ENCODE measurements around the gene ALMS1. TPM values are rescaled to one million over a fixed set of nuclear protein-coding genes. Genes with fewer than 3 reads are reported as not detected.
"Not testable (repeated sequence)": the region's sequence is repeated elsewhere in the genome, so short reads cannot be mapped to it uniquely, and the experiment has no call there.

ALMS1 gene
- total RNA-seq, 1 experiment from 2014 or later: 19.5 TPM

DNA sequence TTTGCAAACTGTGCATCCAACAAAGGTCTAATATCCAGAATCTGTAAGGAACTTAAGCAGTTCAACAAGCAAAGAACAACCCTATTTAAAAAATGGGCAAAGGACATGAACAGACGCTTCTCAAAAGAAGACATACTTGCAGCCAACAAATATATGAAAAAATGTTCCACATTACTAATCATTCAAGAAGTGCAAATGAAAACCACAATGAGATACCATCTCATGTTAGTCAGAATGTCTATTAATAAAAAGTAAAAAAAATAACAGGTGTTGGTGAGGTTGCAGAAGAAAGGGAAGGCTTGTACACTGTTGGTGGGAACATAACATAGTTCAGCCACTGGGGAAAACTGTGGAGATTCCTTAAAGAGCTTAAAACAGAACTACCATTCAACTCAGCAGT lies 130.4 kb downstream of the ALMS1 start:
- no peak for DNase-seq (ENCODE audit: low read depth, low spot score)
- ATAC-seq: no peak
- TF ChIP-seq TCF7L2 (IDR thresholded peaks at IDR 0.05; ENCODE audit: low read depth, low read length) (no peak), POLR2AphosphoS5 (IDR thresholded peaks at IDR 0.05; ENCODE audit: low read depth, low read length) (no peak), SIN3A (IDR thresholded peaks at IDR 0.05; ENCODE audit: borderline replicate concordance, insufficient read depth, low read depth, low read length) (no peak)
- TF ChIP-seq, protein P1, sequence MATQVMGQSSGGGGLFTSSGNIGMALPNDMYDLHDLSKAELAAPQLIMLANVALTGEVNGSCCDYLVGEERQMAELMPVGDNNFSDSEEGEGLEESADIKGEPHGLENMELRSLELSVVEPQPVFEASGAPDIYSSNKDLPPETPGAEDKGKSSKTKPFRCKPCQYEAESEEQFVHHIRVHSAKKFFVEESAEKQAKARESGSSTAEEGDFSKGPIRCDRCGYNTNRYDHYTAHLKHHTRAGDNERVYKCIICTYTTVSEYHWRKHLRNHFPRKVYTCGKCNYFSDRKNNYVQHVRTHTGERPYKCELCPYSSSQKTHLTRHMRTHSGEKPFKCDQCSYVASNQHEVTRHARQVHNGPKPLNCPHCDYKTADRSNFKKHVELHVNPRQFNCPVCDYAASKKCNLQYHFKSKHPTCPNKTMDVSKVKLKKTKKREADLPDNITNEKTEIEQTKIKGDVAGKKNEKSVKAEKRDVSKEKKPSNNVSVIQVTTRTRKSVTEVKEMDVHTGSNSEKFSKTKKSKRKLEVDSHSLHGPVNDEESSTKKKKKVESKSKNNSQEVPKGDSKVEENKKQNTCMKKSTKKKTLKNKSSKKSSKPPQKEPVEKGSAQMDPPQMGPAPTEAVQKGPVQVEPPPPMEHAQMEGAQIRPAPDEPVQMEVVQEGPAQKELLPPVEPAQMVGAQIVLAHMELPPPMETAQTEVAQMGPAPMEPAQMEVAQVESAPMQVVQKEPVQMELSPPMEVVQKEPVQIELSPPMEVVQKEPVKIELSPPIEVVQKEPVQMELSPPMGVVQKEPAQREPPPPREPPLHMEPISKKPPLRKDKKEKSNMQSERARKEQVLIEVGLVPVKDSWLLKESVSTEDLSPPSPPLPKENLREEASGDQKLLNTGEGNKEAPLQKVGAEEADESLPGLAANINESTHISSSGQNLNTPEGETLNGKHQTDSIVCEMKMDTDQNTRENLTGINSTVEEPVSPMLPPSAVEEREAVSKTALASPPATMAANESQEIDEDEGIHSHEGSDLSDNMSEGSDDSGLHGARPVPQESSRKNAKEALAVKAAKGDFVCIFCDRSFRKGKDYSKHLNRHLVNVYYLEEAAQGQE (IDR thresholded peaks at IDR 0.05; ENCODE audit: insufficient read depth in 1 of 2, low read depth in 2 of 2, low read length in 1 of 2): no peak
- TF ChIP-seq, protein P2, sequence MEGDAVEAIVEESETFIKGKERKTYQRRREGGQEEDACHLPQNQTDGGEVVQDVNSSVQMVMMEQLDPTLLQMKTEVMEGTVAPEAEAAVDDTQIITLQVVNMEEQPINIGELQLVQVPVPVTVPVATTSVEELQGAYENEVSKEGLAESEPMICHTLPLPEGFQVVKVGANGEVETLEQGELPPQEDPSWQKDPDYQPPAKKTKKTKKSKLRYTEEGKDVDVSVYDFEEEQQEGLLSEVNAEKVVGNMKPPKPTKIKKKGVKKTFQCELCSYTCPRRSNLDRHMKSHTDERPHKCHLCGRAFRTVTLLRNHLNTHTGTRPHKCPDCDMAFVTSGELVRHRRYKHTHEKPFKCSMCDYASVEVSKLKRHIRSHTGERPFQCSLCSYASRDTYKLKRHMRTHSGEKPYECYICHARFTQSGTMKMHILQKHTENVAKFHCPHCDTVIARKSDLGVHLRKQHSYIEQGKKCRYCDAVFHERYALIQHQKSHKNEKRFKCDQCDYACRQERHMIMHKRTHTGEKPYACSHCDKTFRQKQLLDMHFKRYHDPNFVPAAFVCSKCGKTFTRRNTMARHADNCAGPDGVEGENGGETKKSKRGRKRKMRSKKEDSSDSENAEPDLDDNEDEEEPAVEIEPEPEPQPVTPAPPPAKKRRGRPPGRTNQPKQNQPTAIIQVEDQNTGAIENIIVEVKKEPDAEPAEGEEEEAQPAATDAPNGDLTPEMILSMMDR (IDR thresholded peaks at IDR 0.05): no peak
- Histone ChIP-seq H3K27ac (ENCODE audit: low read length) (no peak overlapping the region), H3K9me3 (ENCODE audit: control insufficient read depth, insufficient read depth, low read depth, low read length) (peaks cover 6% of the 10 kb centered on the region; the same call in 1 of the 2 replicates), H3K27me3 (ENCODE audit: control insufficient read depth, insufficient read depth, low read length) (no peaks in the 10 kb centered on the region), H3K4me1 (ENCODE audit: control insufficient read depth, insufficient read depth, low read length) (no peaks in the 10 kb centered on the region), H3K4me3 (ENCODE audit: low read depth in 2 of 2, low read length in 2 of 2) (no peak overlapping the region), H3K36me3 (ENCODE audit: control insufficient read depth, insufficient read depth, low read length) (no peaks in the 10 kb centered on the region)
- in situ Hi-C loops (cut with HindIII; ENCODE audit: low pct_unique_long_range_greater_than_20kb, low sequenced_read_pairs) (no loop called here), intact Hi-C loops (cut with micrococcal nuclease; ENCODE audit: unreplicated experiment) (no loop called here)
- POLR2A ChIA-PET: no interaction called here
- CTCF ChIA-PET: no interaction called here
- BruUV-seq (replicated peaks): TSS peak; percentile 32

- Histone ChIP-seq H3K4me3 (ENCODE audit: low read depth in 2 of 2, low read length in 2 of 2) (no peak overlapping the region), H3K9me3 (ENCODE audit: control insufficient read depth, insufficient read depth, low read depth, low read length) (peaks cover 13% of the 10 kb centered on the region; the same call in 1 of the 2 replicates), H3K27ac (ENCODE audit: low read length) (no peak overlapping the region), H3K27me3 (ENCODE audit: control insufficient read depth, insufficient read depth, low read length) (no peaks in the 10 kb centered on the region), H3K4me1 (ENCODE audit: control insufficient read depth, insufficient read depth, low read length) (no peaks in the 10 kb centered on the region), H3K36me3 (ENCODE audit: control insufficient read depth, insufficient read depth, low read length) (no peaks in the 10 kb centered on the region)
- BruUV-seq (replicated peaks): no TSS peak
- TF ChIP-seq, protein P1 (IDR thresholded peaks at IDR 0.05; ENCODE audit: insufficient read depth in 1 of 2, low read depth in 2 of 2, low read length in 1 of 2): no peak
- TF ChIP-seq TCF7L2 (IDR thresholded peaks at IDR 0.05; ENCODE audit: low read depth, low read length) (no peak), POLR2AphosphoS5 (IDR thresholded peaks at IDR 0.05; ENCODE audit: low read depth, low read length) (no peak), SIN3A (IDR thresholded peaks at IDR 0.05; ENCODE audit: borderline replicate concordance, insufficient read depth, low read depth, low read length) (no peak)
- TF ChIP-seq, protein P2 (IDR thresholded peaks at IDR 0.05): no peak
- in situ Hi-C loops (cut with HindIII; ENCODE audit: low pct_unique_long_range_greater_than_20kb, low sequenced_read_pairs): no loop called here
- ATAC-seq (no peak), DNase-seq (ENCODE audit: low read depth, low spot score) (no peak)
- ChIA-PET POLR2A (no interaction called here), CTCF (no interaction called here)
- intact Hi-C loops (cut with micrococcal nuclease; ENCODE audit: unreplicated experiment): no loop called here
Observed at GRCh38 chr2:73528688-73529087, 143.1 kb downstream of the ALMS1 start.

DNA sequence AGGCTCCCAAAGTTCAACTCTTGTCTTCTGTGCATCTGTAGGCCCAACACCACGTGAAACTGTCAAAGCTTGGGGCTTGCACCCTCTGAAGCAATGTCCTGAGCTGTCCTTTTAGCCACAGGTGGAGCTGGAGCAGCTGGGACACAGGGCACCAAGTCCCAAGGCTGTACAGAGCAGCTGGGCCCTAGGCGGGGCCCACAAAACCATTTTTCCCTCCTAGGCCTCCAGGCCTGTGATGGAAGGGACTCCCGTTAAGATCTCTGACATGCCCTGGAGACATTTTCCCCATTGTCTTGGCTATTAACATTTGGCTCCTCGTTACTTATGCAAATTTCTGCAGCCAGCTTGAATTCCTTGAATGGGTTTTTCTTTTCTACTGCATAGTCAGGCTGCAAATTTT lies 145.1 kb downstream of the ALMS1 start:
- not testable (repeated sequence) for BruUV-seq (replicated peaks)

More for the DNA sequence above, 145.1 kb downstream of the ALMS1 start:
- ATAC-seq; H3K4me1 ChIP-seq (ENCODE audit: control insufficient read depth, insufficient read depth, low read length); in situ Hi-C loops (cut with HindIII; ENCODE audit: low pct_unique_long_range_greater_than_20kb, low sequenced_read_pairs); H3K27ac ChIP-seq (ENCODE audit: low read length); POLR2A ChIA-PET; DNase-seq (ENCODE audit: low read depth, low spot score); H3K27me3 ChIP-seq (ENCODE audit: control insufficient read depth, insufficient read depth, low read length); CTCF ChIA-PET; H3K4me3 ChIP-seq (ENCODE audit: low read depth in 2 of 2, low read length in 2 of 2); intact Hi-C loops (cut with micrococcal nuclease; ENCODE audit: unreplicated experiment); H3K36me3 ChIP-seq (ENCODE audit: control insufficient read depth, insufficient read depth, low read length): not testable (repeated sequence)
- H3K9me3 ChIP-seq (ENCODE audit: control insufficient read depth, insufficient read depth, low read depth, low read length): peaks cover 12% of the 10 kb centered on the region; the same call in 1 of the 2 replicates

Measured in Panc1 (cell line).